ENCODE data around the gene LDLRAD4.
A peak's percentile ranks its signal among the peaks of the same experiment; 100 is the strongest.

Gene LDLRAD4

DNA sequence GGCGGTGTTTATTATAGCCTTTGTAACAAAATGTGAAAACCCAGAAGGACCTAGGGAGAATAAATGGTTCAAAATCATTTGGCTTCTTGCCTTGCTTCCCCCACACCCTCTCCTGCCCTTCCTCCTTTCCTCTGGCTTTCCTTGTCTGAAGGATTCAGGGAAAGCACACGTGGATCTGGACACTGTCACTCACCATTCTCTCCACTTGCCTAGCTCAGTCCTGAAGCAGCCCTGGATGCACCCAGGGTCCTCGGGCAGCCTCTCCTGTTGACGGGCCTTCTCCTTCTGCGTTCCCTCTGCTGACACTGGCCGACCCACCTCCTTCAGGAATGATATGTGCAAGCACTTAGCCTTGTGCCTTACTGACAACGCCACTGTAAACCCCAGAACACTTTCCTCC lies 439.4 kb downstream of the LDLRAD4 start:
- no peaks in the 10 kb centered on the region for H3K9me3 ChIP-seq
- TF ChIP-seq, protein P1, sequence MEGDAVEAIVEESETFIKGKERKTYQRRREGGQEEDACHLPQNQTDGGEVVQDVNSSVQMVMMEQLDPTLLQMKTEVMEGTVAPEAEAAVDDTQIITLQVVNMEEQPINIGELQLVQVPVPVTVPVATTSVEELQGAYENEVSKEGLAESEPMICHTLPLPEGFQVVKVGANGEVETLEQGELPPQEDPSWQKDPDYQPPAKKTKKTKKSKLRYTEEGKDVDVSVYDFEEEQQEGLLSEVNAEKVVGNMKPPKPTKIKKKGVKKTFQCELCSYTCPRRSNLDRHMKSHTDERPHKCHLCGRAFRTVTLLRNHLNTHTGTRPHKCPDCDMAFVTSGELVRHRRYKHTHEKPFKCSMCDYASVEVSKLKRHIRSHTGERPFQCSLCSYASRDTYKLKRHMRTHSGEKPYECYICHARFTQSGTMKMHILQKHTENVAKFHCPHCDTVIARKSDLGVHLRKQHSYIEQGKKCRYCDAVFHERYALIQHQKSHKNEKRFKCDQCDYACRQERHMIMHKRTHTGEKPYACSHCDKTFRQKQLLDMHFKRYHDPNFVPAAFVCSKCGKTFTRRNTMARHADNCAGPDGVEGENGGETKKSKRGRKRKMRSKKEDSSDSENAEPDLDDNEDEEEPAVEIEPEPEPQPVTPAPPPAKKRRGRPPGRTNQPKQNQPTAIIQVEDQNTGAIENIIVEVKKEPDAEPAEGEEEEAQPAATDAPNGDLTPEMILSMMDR (IDR thresholded peaks at IDR 0.05), result no peak
- H3K27me3 ChIP-seq, result no peaks in the 10 kb centered on the region
- peaks cover 0 to 16% (median 11%) of the 10 kb centered on the region in 4 donors for H3K4me1 ChIP-seq
- no peak overlapping the region for H3K4me3 ChIP-seq
- intact Hi-C loops (cut with DNase I; ENCODE audit: low total_unique reads), result no loop called here
- no peaks in the 10 kb centered on the region for H3K36me3 ChIP-seq
- H3K27ac ChIP-seq, result no peak overlapping the region
- no peak for DNase-seq

DNA sequence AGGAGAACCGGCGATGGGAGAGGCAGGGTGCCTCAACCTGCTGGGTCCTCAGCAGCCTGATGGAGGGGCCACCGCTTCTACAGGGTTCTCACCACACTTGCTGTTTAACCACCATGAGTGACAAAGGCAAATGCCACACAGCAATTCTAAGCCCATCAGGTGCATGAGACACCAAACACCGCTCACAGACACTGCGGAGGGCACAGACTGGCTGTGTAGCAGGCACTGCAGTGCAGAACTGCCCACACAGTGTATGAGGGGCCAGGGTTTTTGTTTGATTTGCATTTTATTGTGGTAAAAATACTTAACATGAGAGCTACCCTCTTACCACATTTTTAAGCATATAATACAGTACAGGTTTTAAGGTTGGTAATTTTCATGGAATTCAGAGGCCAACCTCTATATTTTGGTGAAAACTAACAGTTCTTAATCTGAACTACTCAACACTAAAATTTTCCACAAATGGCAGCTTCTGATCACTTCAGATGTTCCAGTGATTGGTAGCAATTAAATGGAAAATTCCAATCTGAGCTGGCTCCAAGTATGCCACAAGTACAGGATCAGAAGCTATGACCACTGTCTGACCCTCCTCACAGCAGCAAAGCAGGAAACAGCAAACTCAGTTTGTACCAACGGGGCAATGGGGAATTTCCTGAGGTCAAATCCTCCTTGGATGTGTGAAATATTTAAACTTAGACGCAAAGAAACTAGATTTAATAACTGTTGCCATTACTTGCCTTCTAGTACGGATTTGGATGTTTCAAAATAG lies 440.1 kb downstream of the LDLRAD4 start:
- TF ChIP-seq, protein P1 (IDR thresholded peaks at IDR 0.05), result no peak
- intact Hi-C loops (cut with DNase I; ENCODE audit: low total_unique reads), result no loop called here
- H3K9me3 ChIP-seq, result no peaks in the 10 kb centered on the region
- H3K27ac ChIP-seq, result no peak overlapping the region
- no peak for DNase-seq
- H3K4me3 ChIP-seq, result no peak overlapping the region
- peaks cover 0 to 16% (median 11%) of the 10 kb centered on the region in 4 donors for H3K4me1 ChIP-seq
- H3K27me3 ChIP-seq, result no peaks in the 10 kb centered on the region
- H3K36me3 ChIP-seq, result no peaks in the 10 kb centered on the region

DNA sequence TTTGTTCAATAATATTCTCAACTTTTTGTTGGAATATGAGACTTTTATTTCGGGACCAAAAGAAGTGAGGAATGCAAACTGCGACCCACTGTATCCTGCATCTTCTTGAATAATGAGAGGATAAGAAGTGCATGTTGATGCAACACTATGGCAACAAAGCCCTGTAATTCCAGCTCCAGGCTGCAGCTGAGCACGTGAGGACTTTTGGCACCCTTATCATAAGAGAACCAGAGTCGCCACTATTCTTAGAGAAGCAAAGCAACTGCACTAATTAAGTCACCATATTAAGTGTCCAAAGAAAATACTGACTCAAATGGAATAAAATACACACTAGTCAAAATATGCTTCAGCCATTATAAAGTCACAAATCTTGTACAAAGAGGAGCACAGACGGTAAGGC lies 441.9 kb downstream of the LDLRAD4 start:
- DNase-seq, result peak in 1 of 2 donors; percentile 60
- intact Hi-C loops (cut with DNase I; ENCODE audit: low total_unique reads), result no loop called here
- TF ChIP-seq, protein P1 (IDR thresholded peaks at IDR 0.05), result no peak
- Histone ChIP-seq H3K27me3 (no peaks in the 10 kb centered on the region), H3K27ac (no peak overlapping the region), H3K4me3 (no peak overlapping the region), H3K9me3 (no peaks in the 10 kb centered on the region), H3K36me3 (peaks cover 0 to 7% (median 0%) of the 10 kb centered on the region in 3 donors), H3K4me1 (peaks cover 0 to 16% (median 7%) of the 10 kb centered on the region in 4 donors)

DNA sequence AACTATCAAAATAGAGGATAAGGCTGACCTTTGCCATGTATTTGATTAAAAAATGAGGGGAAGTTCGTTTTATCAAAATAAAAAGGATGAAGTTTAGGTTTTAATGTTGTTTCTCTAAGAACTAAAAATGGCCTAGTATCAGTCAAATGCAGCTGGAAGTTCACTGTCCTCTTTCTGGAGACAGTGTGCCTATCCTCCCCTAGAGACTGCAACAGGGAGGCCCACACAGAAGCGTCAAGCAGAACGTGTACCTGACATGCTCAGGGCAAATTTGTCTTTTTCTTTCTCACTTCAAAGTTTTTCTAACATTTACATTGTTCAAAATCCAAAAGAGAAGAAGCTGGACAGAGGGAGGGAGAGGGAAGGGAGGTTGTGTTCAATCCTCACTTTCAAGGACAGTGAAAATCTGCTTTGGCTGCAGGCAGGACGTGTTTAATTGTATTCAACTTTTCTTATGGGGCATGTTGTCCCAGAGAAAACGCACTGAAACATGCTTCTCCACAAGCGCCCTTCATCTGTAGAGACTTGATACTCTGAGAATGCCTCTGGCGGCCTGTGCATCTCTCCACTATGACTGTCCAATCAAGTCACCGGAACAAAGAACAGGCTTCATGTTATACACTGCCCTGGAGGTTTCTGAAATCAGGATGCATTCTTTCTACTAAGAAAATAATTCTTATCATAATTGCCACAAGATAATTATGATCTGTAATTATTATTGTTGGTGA lies 442.7 kb downstream of the LDLRAD4 start:
- intact Hi-C loops (cut with DNase I; ENCODE audit: low total_unique reads), result no loop called here
- no peaks in the 10 kb centered on the region for H3K27me3 ChIP-seq
- no peak overlapping the region for H3K4me3 ChIP-seq
- H3K9me3 ChIP-seq, result no peaks in the 10 kb centered on the region
- TF ChIP-seq, protein P1 (IDR thresholded peaks at IDR 0.05), result no peak
- peaks cover 0 to 8% (median 6%) of the 10 kb centered on the region in 3 donors for H3K36me3 ChIP-seq
- no peak for DNase-seq
- no peak overlapping the region for H3K27ac ChIP-seq
- H3K4me1 ChIP-seq, result peaks cover 0 to 16% (median 7%) of the 10 kb centered on the region in 4 donors

DNA sequence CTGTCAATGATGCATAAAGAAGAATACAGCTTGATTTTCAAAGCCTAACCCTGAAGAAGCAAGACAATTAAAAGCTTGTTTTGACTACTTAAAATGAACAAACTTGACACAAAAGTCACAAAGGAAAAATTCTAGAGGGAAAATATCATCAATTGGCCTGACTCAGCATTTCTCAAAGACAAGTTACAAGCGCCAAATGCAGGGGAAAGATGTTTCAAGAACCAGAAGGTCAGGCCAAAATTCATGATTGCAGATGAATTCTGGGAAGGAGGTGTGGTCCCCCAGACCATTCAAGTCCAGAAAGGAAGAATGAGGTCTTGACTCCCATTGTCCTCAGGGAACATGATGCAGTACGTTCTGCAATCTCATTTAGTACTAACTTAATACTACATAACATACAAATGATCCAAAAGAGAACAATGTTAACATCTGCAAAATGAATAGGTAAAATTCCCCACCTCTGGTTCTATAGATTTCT lies 443.3 kb downstream of the LDLRAD4 start:
- intact Hi-C loops (cut with DNase I; ENCODE audit: low total_unique reads), result no loop called here
- Histone ChIP-seq H3K9me3 (no peaks in the 10 kb centered on the region), H3K27ac (no peak overlapping the region), H3K27me3 (no peaks in the 10 kb centered on the region), H3K4me3 (no peak overlapping the region), H3K36me3 (peaks cover 0 to 8% (median 8%) of the 10 kb centered on the region in 3 donors), H3K4me1 (peaks cover 0 to 16% (median 7%) of the 10 kb centered on the region in 4 donors)
- DNase-seq, result no peak
- TF ChIP-seq, protein P1 (IDR thresholded peaks at IDR 0.05), result no peak

Data from tibial artery (tissue), 4 donors.